ENCODE data around the gene FYN. TPM values are rescaled to one million over a fixed set of nuclear protein-coding genes. Genes with fewer than 3 reads are reported as not detected.

FYN gene
- polyA plus RNA-seq, 3 donors from 2014 or later = 358 to 488 (median 414) TPM

GRCh38 chr6:111716325-111716724 is 156.9 kb downstream of the FYN start:
- Mint-ChIP-seq H3K4me3 (peak overlapping the region in 2 of 5 donors; percentile 43 to 46), H3K27me3 (ENCODE audit: low read depth in 3 of 3) (peaks cover 9 to 22% (median 22%) of the 10 kb centered on the region in 3 donors), H3K27ac (peak overlapping the region; percentile 85 to 99 (median 95)), H3K4me1 (peaks cover 86 to 88% of the 10 kb centered on the region in 2 donors), H3K9me3 (no peaks in the 10 kb centered on the region), H3K36me3 (peaks cover 39 to 72% (median 50%) of the 10 kb centered on the region in 3 donors)
- DNase-seq = no peak

- Mint-ChIP-seq H3K27ac (peak overlapping the region; percentile 94 to 100 (median 97)), H3K4me3 (peak overlapping the region; percentile 75 to 86 (median 84)), H3K27me3 (ENCODE audit: low read depth in 3 of 3) (peaks cover 7 to 24% (median 16%) of the 10 kb centered on the region in 3 donors), H3K36me3 (peaks cover 37 to 70% (median 43%) of the 10 kb centered on the region in 3 donors), H3K9me3 (no peaks in the 10 kb centered on the region), H3K4me1 (peaks cover 86 to 88% of the 10 kb centered on the region in 2 donors)
- no peak for DNase-seq
These were observed 157.9 kb downstream of the FYN start for GRCh38 chr6:111715321-111715720.

GRCh38 chr6:111714416-111715270 is 158.6 kb downstream of the FYN start:
- H3K4me3 Mint-ChIP-seq = peak overlapping the region; percentile 75 to 86 (median 84)
- peaks cover 86 to 88% of the 10 kb centered on the region in 2 donors for H3K4me1 Mint-ChIP-seq
- peak; percentile 53 to 58 (median 57) for DNase-seq
- H3K9me3 Mint-ChIP-seq = no peaks in the 10 kb centered on the region
- H3K27me3 Mint-ChIP-seq (ENCODE audit: low read depth in 3 of 3) = peaks cover 7 to 24% (median 15%) of the 10 kb centered on the region in 3 donors
- peak overlapping the region; percentile 94 to 100 (median 97) for H3K27ac Mint-ChIP-seq
- peaks cover 37 to 63% (median 42%) of the 10 kb centered on the region in 3 donors for H3K36me3 Mint-ChIP-seq

GRCh38 chr6:111713811-111714210 is 159.4 kb downstream of the FYN start:
- Mint-ChIP-seq H3K9me3 (no peaks in the 10 kb centered on the region), H3K4me3 (peak overlapping the region; percentile 75 to 86 (median 84)), H3K36me3 (peaks cover 34 to 55% (median 34%) of the 10 kb centered on the region in 3 donors), H3K4me1 (peaks cover 85 to 88% of the 10 kb centered on the region in 2 donors), H3K27ac (peak overlapping the region; percentile 94 to 100 (median 97)), H3K27me3 (ENCODE audit: low read depth in 3 of 3) (peaks cover 5 to 28% (median 15%) of the 10 kb centered on the region in 3 donors)
- no peak for DNase-seq

- Mint-ChIP-seq H3K4me3 (peak overlapping the region; percentile 30 to 86 (median 38)), H3K9me3 (no peaks in the 10 kb centered on the region), H3K27ac (peak overlapping the region; percentile 94 to 100 (median 97)), H3K36me3 (peaks cover 30 to 49% (median 30%) of the 10 kb centered on the region in 3 donors), H3K27me3 (ENCODE audit: low read depth in 3 of 3) (peaks cover 5 to 24% (median 15%) of the 10 kb centered on the region in 3 donors), H3K4me1 (peaks cover 83 to 88% of the 10 kb centered on the region in 2 donors)
- DNase-seq = no peak
These were observed 160.0 kb downstream of the FYN start for GRCh38 chr6:111713236-111713635.

GRCh38 chr6:111711984-111712752 is 161.1 kb downstream of the FYN start:
- H3K36me3 Mint-ChIP-seq = peaks cover 30 to 49% (median 35%) of the 10 kb centered on the region in 3 donors
- H3K4me1 Mint-ChIP-seq = peaks cover 84 to 92% of the 10 kb centered on the region in 2 donors
- no peak for DNase-seq

GRCh38 chr6:111711476-111711875 is 161.8 kb downstream of the FYN start:
- no peak for DNase-seq
- peaks cover 30 to 49% (median 37%) of the 10 kb centered on the region in 3 donors for H3K36me3 Mint-ChIP-seq
- H3K27me3 Mint-ChIP-seq (ENCODE audit: low read depth in 3 of 3) = peaks cover 5 to 28% (median 15%) of the 10 kb centered on the region in 3 donors
- H3K27ac Mint-ChIP-seq = peak overlapping the region; percentile 94 to 100 (median 97)
- H3K4me1 Mint-ChIP-seq = peaks cover 81 to 91% of the 10 kb centered on the region in 2 donors
- no peaks in the 10 kb centered on the region for H3K9me3 Mint-ChIP-seq
- H3K4me3 Mint-ChIP-seq = peak overlapping the region in 4 of 5 donors; percentile 9 to 70 (median 54)

More at GRCh38 chr6:111711984-111712752, 161.1 kb downstream of the FYN start:
- H3K4me3 Mint-ChIP-seq = peak overlapping the region in 4 of 5 donors; percentile 9 to 53 (median 34)
- H3K9me3 Mint-ChIP-seq = no peaks in the 10 kb centered on the region
- peaks cover 5 to 28% (median 15%) of the 10 kb centered on the region in 3 donors for H3K27me3 Mint-ChIP-seq (ENCODE audit: low read depth in 3 of 3)
- peak overlapping the region; percentile 94 to 100 (median 97) for H3K27ac Mint-ChIP-seq

- Mint-ChIP-seq H3K27ac (peak overlapping the region; percentile 94 to 100 (median 97)), H3K4me1 (peaks cover 76 to 86% of the 10 kb centered on the region in 2 donors), H3K27me3 (ENCODE audit: low read depth in 3 of 3) (peaks cover 5 to 28% (median 15%) of the 10 kb centered on the region in 3 donors), H3K9me3 (no peaks in the 10 kb centered on the region), H3K4me3 (peak overlapping the region; percentile 34 to 71 (median 55)), H3K36me3 (peaks cover 32 to 47% (median 36%) of the 10 kb centered on the region in 3 donors)
- no peak for DNase-seq
These were observed 162.3 kb downstream of the FYN start for GRCh38 chr6:111710911-111711310.

GRCh38 chr6:111710439-111710838 is 162.8 kb downstream of the FYN start:
- no peaks in the 10 kb centered on the region for H3K9me3 Mint-ChIP-seq
- peak overlapping the region; percentile 94 to 100 (median 97) for H3K27ac Mint-ChIP-seq
- peaks cover 5 to 28% (median 15%) of the 10 kb centered on the region in 3 donors for H3K27me3 Mint-ChIP-seq (ENCODE audit: low read depth in 3 of 3)
- H3K4me1 Mint-ChIP-seq = peaks cover 72 to 81% of the 10 kb centered on the region in 2 donors
- H3K4me3 Mint-ChIP-seq = peak overlapping the region; percentile 53 to 75 (median 71)
- no peak for DNase-seq
- H3K36me3 Mint-ChIP-seq = peaks cover 33 to 45% (median 36%) of the 10 kb centered on the region in 3 donors

- peak; percentile 74 to 78 (median 76) for DNase-seq
- Mint-ChIP-seq H3K36me3 (peaks cover 33 to 43% (median 40%) of the 10 kb centered on the region in 3 donors), H3K27ac (peak overlapping the region; percentile 94 to 100 (median 97)), H3K4me3 (peak overlapping the region; percentile 53 to 75 (median 71)), H3K9me3 (no peaks in the 10 kb centered on the region), H3K27me3 (ENCODE audit: low read depth in 3 of 3) (peaks cover 5 to 25% (median 11%) of the 10 kb centered on the region in 3 donors), H3K4me1 (peaks cover 66 to 75% of the 10 kb centered on the region in 2 donors)
These were observed 163.4 kb downstream of the FYN start for GRCh38 chr6:111709615-111710398.

- Mint-ChIP-seq H3K27ac (peak overlapping the region; percentile 94 to 100 (median 97)), H3K4me3 (peak overlapping the region in 1 of 5 donors; percentile 3), H3K4me1 (peaks cover 60 to 69% of the 10 kb centered on the region in 2 donors)
These were observed 164.1 kb downstream of the FYN start for GRCh38 chr6:111709201-111709600.

GRCh38 chr6:111707773-111708172 is 165.5 kb downstream of the FYN start:
- peaks cover 46 to 60% of the 10 kb centered on the region in 2 donors for H3K4me1 Mint-ChIP-seq
- H3K36me3 Mint-ChIP-seq = peaks cover 19 to 45% (median 42%) of the 10 kb centered on the region in 3 donors
- no peak for DNase-seq
- H3K4me3 Mint-ChIP-seq = no peak overlapping the region
- no peaks in the 10 kb centered on the region for H3K9me3 Mint-ChIP-seq
- H3K27me3 Mint-ChIP-seq (ENCODE audit: low read depth in 3 of 3) = peaks cover 2 to 24% (median 8%) of the 10 kb centered on the region in 3 donors
- H3K27ac Mint-ChIP-seq = peak overlapping the region; percentile 32 to 99 (median 78)

More at GRCh38 chr6:111709201-111709600, 164.1 kb downstream of the FYN start:
- Mint-ChIP-seq H3K36me3 (peaks cover 30 to 41% (median 38%) of the 10 kb centered on the region in 3 donors), H3K27me3 (ENCODE audit: low read depth in 3 of 3) (peaks cover 5 to 23% (median 11%) of the 10 kb centered on the region in 3 donors), H3K9me3 (no peaks in the 10 kb centered on the region)
- no peak for DNase-seq
